Fibroblast of lung (primary cell): Measurements from ENCODE around the gene ERCC1. TPM values are rescaled to one million over a fixed set of nuclear protein-coding genes. Genes with fewer than 3 reads are reported as not detected.

Experiments
- DNase-seq, 2 donors: peaks; one replicate each; pipeline versions ENCODE4 v3.0.0 to v3.0.0-alpha.2; 2010; ENCODE audit warnings: low read depth in 2 of 2
- H2AFZ ChIP-seq: 2 replicates; pipeline ENCODE4 v1.5.1; 2012; ENCODE audit warnings: low read length, control low read depth, inconsistent platforms
- H3K27ac ChIP-seq: 2 replicates; pipeline ENCODE4 v1.5.1; 2011; ENCODE audit warnings: low read length, control low read depth; ENCODE audit not compliant: insufficient read depth
- H3K27me3 ChIP-seq: 2 replicates; pipeline ENCODE4 v1.5.1; 2011; ENCODE audit warnings: mild to moderate bottlenecking, low read length; ENCODE audit not compliant: control insufficient read depth, insufficient read depth
- H3K36me3 ChIP-seq: 2 replicates; pipeline ENCODE4 v1.5.1; 2011; ENCODE audit warnings: low read length; ENCODE audit not compliant: control insufficient read depth, insufficient read depth
- H3K4me1 ChIP-seq: 2 replicates; pipeline ENCODE4 v1.5.1; 2011; ENCODE audit warnings: low read length; ENCODE audit not compliant: control insufficient read depth, insufficient read depth; ENCODE audit errors: extremely low read depth
- H3K4me2 ChIP-seq: 2 replicates; pipeline ENCODE4 v1.5.1; 2011; ENCODE audit warnings: low read length, control low read depth; ENCODE audit not compliant: insufficient read depth; ENCODE audit errors: extremely low read depth
- H3K4me3 ChIP-seq, 4 experiments: fragments of 200-600 bp in 1 of 4; sonication (generic) in 1 of 4; replicated peaks in 1 of 4; 2 replicates each; pipeline ENCODE4 v1.5.1; 2011 to 2016; ENCODE audit warnings: low read length in 4 of 4, low read depth in 3 of 4, mild to moderate bottlenecking in 3 of 4, control low read depth in 2 of 4, inconsistent platforms in 1 of 4, mixed read lengths in 1 of 4; ENCODE audit not compliant: insufficient read depth in 1 of 4; ENCODE audit errors: control extremely low read depth in 1 of 4
- H3K79me2 ChIP-seq: 2 replicates; pipeline ENCODE4 v1.5.1; 2012; ENCODE audit warnings: mild to moderate bottlenecking, low read length, inconsistent platforms; ENCODE audit not compliant: control insufficient read depth, insufficient read depth
- H3K9ac ChIP-seq: 2 replicates; pipeline ENCODE4 v1.5.1; 2011; ENCODE audit warnings: mild to moderate bottlenecking, low read length, control low read depth; ENCODE audit not compliant: insufficient read depth
- H3K9me3 ChIP-seq: 2 replicates; pipeline ENCODE4 v1.5.1; 2012; ENCODE audit warnings: low read depth, low read length; ENCODE audit not compliant: control insufficient read depth, insufficient read depth
- H4K20me1 ChIP-seq: 2 replicates; pipeline ENCODE4 v1.5.1; 2011; ENCODE audit warnings: low read length; ENCODE audit not compliant: control insufficient read depth, insufficient read depth; ENCODE audit errors: extremely low read depth
- CTCF ChIP-seq, 2 donors: IDR thresholded peaks in 1 of 2; conservative IDR thresholded peaks in 1 of 2; 1 replicate in 1 of 2; 2 replicates in 1 of 2; pipeline ENCODE4 v1.5.1; 2011 to 2012; ENCODE audit warnings: low read length in 2 of 2, control low read depth in 1 of 2, inconsistent platforms in 1 of 2, low read depth in 1 of 2, mild to moderate bottlenecking in 1 of 2
- EZH2 ChIP-seq: IDR thresholded peaks from 2 replicates; pipeline ENCODE4 v1.5.1; 2012; ENCODE audit warnings: low read length, control low read depth, mild to moderate bottlenecking; ENCODE audit errors: missing control alignments
- polyA plus RNA-seq, 2 donors: library from polyadenylated mRNA; depleted of rRNA in 1 of 2; stranded (reverse) in 1 of 2; unstranded in 1 of 2; fragments of >200 nt; gene quantifications; 2 replicates each; pipeline ENCODE4 v1.2.1, GENCODE V29; 2011 to 2012; ENCODE audit warnings: missing spikeins in 1 of 2
- total RNA-seq: library from RNA; depleted of rRNA; stranded (reverse); fragments of >200 nt; gene quantifications from 2 replicates; pipeline ENCODE4 v1.2.1, GENCODE V29; 2014

The ERCC1 gene
- total and polyA plus RNA-seq, 2 donors (not counting 1 experiment from before 2014, with no cell fraction given): 49.3 to 81.1 TPM

GRCh38 chr19:45395821-45396617 lies 27.7 kb downstream of the ERCC1 start:
- DNase-seq: no peak
- Histone ChIP-seq H3K27ac (no peak overlapping the region), H3K4me1 (no peaks in the 10 kb centered on the region), H3K27me3 (no peaks in the 10 kb centered on the region), H2AFZ (no peak overlapping the region), H3K79me2 (no peaks in the 10 kb centered on the region), H3K4me3 (no peak overlapping the region), H3K4me2 (no peak overlapping the region), H3K9me3 (no peaks in the 10 kb centered on the region), H3K9ac (no peak overlapping the region), H3K36me3 (no peaks in the 10 kb centered on the region), H4K20me1 (no peaks in the 10 kb centered on the region)
- TF ChIP-seq CTCF (conservative IDR thresholded peaks at IDR 0.05 in 1 of 2, IDR thresholded peaks at IDR 0.05 in 1 of 2; ENCODE audit: low read depth in 1 of 2, low read length in 2 of 2): no peak
- no peak for TF ChIP-seq EZH2

GRCh38 chr19:45391871-45392665 lies 31.6 kb downstream of the ERCC1 start:
- DNase-seq: no peak
- H3K27me3 ChIP-seq: no peaks in the 10 kb centered on the region
- H3K9ac ChIP-seq: no peak overlapping the region
- no peak overlapping the region for H3K4me3 ChIP-seq
- no peaks in the 10 kb centered on the region for H3K79me2 ChIP-seq
- H2AFZ ChIP-seq: no peak overlapping the region
- no peaks in the 10 kb centered on the region for H3K36me3 ChIP-seq
- no peak overlapping the region for H3K4me2 ChIP-seq
- H3K4me1 ChIP-seq: no peaks in the 10 kb centered on the region
- H4K20me1 ChIP-seq: no peaks in the 10 kb centered on the region
- no peak overlapping the region for H3K27ac ChIP-seq
- TF ChIP-seq EZH2 (no peak), CTCF (conservative IDR thresholded peaks at IDR 0.05 in 1 of 2, IDR thresholded peaks at IDR 0.05 in 1 of 2; ENCODE audit: low read depth in 1 of 2, low read length in 2 of 2) (no peak)
- no peaks in the 10 kb centered on the region for H3K9me3 ChIP-seq

- no peak overlapping the region for H2AFZ ChIP-seq
- no peaks in the 10 kb centered on the region for H3K79me2 ChIP-seq
- no peak for TF ChIP-seq CTCF (conservative IDR thresholded peaks at IDR 0.05 in 1 of 2, IDR thresholded peaks at IDR 0.05 in 1 of 2; ENCODE audit: low read depth in 1 of 2, low read length in 2 of 2)
- no peak for TF ChIP-seq EZH2
- no peak overlapping the region for H3K4me2 ChIP-seq
- H4K20me1 ChIP-seq: no peaks in the 10 kb centered on the region
- H3K27me3 ChIP-seq: no peaks in the 10 kb centered on the region
- no peak overlapping the region for H3K4me3 ChIP-seq
- no peak for DNase-seq
- H3K9ac ChIP-seq: no peak overlapping the region
- no peaks in the 10 kb centered on the region for H3K4me1 ChIP-seq
- no peaks in the 10 kb centered on the region for H3K9me3 ChIP-seq
- H3K36me3 ChIP-seq: no peaks in the 10 kb centered on the region
- no peak overlapping the region for H3K27ac ChIP-seq
These were observed 32.4 kb downstream of the ERCC1 start for GRCh38 chr19:45391346-45391745.
